Measurements from ENCODE around the gene CHKA. TPM values are rescaled to one million over a fixed set of nuclear protein-coding genes. Genes with fewer than 3 reads are reported as not detected.

Gene CHKA
- total RNA-seq, 1 experiment from 2014 or later = 63.0 TPM

DNA sequence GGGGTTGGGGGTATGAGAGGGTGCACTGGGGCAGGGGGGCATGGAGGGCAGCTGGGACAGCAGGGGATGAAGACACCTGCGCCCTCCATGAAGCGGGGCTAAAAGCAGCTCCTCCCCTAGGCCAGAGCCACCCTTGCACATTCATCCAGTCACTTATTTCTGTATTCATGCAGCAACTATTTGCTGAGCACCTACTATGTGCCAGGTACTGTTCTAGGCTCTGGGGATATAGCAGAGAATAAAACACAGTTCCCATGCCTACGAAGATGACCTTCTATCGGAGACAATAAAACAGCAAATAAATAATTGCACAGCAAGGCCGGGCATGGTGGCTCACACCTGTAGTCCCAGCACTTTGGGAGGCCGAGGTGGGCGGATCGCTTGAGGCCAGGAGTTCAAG is 105.7 kb downstream of the CHKA start:
- H3K4ac ChIP-seq (ENCODE audit: low read depth, low read length) = no peak overlapping the region
- H3K23me2 ChIP-seq (ENCODE audit: insufficient read length, low read depth, low read length, poor library complexity, severe bottlenecking) = no peaks in the 10 kb centered on the region
- H3K9me3 ChIP-seq (ENCODE audit: control insufficient read depth, low read depth, low read length) = no peaks in the 10 kb centered on the region
- no peak overlapping the region for H3K9ac ChIP-seq (ENCODE audit: extremely low read depth, insufficient read length, low read length)
- Mint-ChIP-seq H3K27ac (no peak overlapping the region), H3K36me3 (ENCODE audit: insufficient read depth in 1 of 3, low read depth in 3 of 3) (no peaks in the 10 kb centered on the region; a peak in 1 of 7 replicates), H3K4me1 (peaks cover 9 to 26% of the 10 kb centered on the region in 2 experiments), H3K27me3 (ENCODE audit: low read depth) (peaks cover 2% of the 10 kb centered on the region), H3K9me3 (no peaks in the 10 kb centered on the region), H3K4me3 (no peak overlapping the region)
- H3K4me2 ChIP-seq (ENCODE audit: insufficient read depth, insufficient read length, low read length) = no peak overlapping the region
- no peak overlapping the region for H2BK20ac ChIP-seq (ENCODE audit: low read depth, low read length, poor library complexity, severe bottlenecking)
- H3K79me1 ChIP-seq (ENCODE audit: insufficient read depth, low read depth, low read length, poor library complexity, severe bottlenecking) = no peaks in the 10 kb centered on the region
- H2BK15ac ChIP-seq (ENCODE audit: low read depth, low read length) = no peak overlapping the region
- no peaks in the 10 kb centered on the region for H3K4me1 ChIP-seq (ENCODE audit: insufficient read depth, low read length)
- DNase-seq = no peak
- H3K14ac ChIP-seq (ENCODE audit: insufficient read depth, low read length) = no peak overlapping the region
- no peak overlapping the region for H3K56ac ChIP-seq (ENCODE audit: insufficient read length, low read depth, low read length)
- no peak overlapping the region for H3K27ac ChIP-seq (ENCODE audit: insufficient read length, low read depth, low read length)
- no CpG with 5 or more reads among the region's 8 CpGs for WGBS (ENCODE audit: extremely low coverage, insufficient read length, low lambda C conversion rate)
- H3T11ph ChIP-seq (ENCODE audit: low read length) = no peak overlapping the region
- no peak overlapping the region for H2BK12ac ChIP-seq (ENCODE audit: insufficient read length, low read depth, low read length)
- H4K91ac ChIP-seq (ENCODE audit: insufficient read length, low read depth, low read length) = no peak overlapping the region
- H2AK5ac ChIP-seq (ENCODE audit: insufficient read length, low read length) = no peak overlapping the region
- no peaks in the 10 kb centered on the region for H3K27me3 ChIP-seq (ENCODE audit: insufficient read depth, low read length)
- no peak overlapping the region for H4K5ac ChIP-seq (ENCODE audit: insufficient read length, low read depth, low read length)
- no peak overlapping the region for H2BK120ac ChIP-seq (ENCODE audit: low read depth, low read length, poor library complexity, severe bottlenecking)
- no peak overlapping the region for H2BK5ac ChIP-seq (ENCODE audit: insufficient read length, low read length)
- TF ChIP-seq, protein P1, sequence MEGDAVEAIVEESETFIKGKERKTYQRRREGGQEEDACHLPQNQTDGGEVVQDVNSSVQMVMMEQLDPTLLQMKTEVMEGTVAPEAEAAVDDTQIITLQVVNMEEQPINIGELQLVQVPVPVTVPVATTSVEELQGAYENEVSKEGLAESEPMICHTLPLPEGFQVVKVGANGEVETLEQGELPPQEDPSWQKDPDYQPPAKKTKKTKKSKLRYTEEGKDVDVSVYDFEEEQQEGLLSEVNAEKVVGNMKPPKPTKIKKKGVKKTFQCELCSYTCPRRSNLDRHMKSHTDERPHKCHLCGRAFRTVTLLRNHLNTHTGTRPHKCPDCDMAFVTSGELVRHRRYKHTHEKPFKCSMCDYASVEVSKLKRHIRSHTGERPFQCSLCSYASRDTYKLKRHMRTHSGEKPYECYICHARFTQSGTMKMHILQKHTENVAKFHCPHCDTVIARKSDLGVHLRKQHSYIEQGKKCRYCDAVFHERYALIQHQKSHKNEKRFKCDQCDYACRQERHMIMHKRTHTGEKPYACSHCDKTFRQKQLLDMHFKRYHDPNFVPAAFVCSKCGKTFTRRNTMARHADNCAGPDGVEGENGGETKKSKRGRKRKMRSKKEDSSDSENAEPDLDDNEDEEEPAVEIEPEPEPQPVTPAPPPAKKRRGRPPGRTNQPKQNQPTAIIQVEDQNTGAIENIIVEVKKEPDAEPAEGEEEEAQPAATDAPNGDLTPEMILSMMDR (conservative IDR thresholded peaks at IDR 0.05) = no peak
- H2AFZ ChIP-seq (ENCODE audit: low read length) = no peak overlapping the region
- no peaks in the 10 kb centered on the region for H3K79me2 ChIP-seq (ENCODE audit: insufficient read depth, low read length)
- H4K8ac ChIP-seq (replicated peaks; ENCODE audit: insufficient read length, low read depth, low read length) = no peak overlapping the region
- no peak overlapping the region for H3K23ac ChIP-seq (ENCODE audit: insufficient read length, low read depth, low read length)
- H4K20me1 ChIP-seq (ENCODE audit: control insufficient read depth, insufficient read depth, insufficient read length) = no peaks in the 10 kb centered on the region
- H3K18ac ChIP-seq (ENCODE audit: insufficient read length, low read depth, low read length) = no peak overlapping the region

Data from H9 (cell line).